HL-60 (cell line): ENCODE data around the gene LCOR.

ENCODE experiments used
- GABPA ChIP-seq: IDR thresholded peaks from 2 replicates; pipeline ENCODE4 v1.6.1; 2012; ENCODE audit warnings: low read depth
- POLR2AphosphoS5 ChIP-seq: IDR thresholded peaks from 2 replicates; pipeline ENCODE4 v1.6.1; 2012; ENCODE audit warnings: low read depth
- TF ChIP-seq, protein P1 (sequence below): IDR thresholded peaks from 2 replicates; pipeline ENCODE4 v1.6.1; 2012; ENCODE audit warnings: low read depth; ENCODE audit not compliant: insufficient replicate concordance
- TF ChIP-seq, protein P2 (sequence below): IDR thresholded peaks from one replicate; pipeline ENCODE4 v1.5.1; 2011; ENCODE audit warnings: low read length, control low read depth, inconsistent platforms; ENCODE audit not compliant: insufficient read depth

DNA sequence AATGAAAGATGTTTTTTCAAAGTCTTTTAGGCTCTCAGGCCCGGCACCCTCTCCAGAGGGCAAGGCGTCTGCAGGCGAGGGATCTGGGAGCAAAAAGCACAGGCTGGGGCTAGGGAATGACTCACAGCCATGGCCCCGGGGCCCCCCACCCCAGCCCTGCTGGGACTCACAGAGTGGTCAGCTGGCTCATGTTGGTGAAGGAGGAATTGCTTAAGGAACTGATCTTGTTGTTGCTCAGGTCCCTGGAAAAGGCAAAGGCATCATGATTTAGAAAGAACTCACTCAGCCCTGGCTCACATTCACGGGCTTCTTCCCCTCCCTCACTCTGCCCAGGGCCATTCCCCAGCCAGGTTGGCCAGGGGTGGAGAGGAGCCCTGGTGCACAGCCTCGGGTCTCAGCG, 202.2 kb downstream of the LCOR start:
- TF ChIP-seq POLR2AphosphoS5 (no peak), GABPA (no peak)
- TF ChIP-seq, protein P1, sequence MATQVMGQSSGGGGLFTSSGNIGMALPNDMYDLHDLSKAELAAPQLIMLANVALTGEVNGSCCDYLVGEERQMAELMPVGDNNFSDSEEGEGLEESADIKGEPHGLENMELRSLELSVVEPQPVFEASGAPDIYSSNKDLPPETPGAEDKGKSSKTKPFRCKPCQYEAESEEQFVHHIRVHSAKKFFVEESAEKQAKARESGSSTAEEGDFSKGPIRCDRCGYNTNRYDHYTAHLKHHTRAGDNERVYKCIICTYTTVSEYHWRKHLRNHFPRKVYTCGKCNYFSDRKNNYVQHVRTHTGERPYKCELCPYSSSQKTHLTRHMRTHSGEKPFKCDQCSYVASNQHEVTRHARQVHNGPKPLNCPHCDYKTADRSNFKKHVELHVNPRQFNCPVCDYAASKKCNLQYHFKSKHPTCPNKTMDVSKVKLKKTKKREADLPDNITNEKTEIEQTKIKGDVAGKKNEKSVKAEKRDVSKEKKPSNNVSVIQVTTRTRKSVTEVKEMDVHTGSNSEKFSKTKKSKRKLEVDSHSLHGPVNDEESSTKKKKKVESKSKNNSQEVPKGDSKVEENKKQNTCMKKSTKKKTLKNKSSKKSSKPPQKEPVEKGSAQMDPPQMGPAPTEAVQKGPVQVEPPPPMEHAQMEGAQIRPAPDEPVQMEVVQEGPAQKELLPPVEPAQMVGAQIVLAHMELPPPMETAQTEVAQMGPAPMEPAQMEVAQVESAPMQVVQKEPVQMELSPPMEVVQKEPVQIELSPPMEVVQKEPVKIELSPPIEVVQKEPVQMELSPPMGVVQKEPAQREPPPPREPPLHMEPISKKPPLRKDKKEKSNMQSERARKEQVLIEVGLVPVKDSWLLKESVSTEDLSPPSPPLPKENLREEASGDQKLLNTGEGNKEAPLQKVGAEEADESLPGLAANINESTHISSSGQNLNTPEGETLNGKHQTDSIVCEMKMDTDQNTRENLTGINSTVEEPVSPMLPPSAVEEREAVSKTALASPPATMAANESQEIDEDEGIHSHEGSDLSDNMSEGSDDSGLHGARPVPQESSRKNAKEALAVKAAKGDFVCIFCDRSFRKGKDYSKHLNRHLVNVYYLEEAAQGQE: no peak
- TF ChIP-seq, protein P2, sequence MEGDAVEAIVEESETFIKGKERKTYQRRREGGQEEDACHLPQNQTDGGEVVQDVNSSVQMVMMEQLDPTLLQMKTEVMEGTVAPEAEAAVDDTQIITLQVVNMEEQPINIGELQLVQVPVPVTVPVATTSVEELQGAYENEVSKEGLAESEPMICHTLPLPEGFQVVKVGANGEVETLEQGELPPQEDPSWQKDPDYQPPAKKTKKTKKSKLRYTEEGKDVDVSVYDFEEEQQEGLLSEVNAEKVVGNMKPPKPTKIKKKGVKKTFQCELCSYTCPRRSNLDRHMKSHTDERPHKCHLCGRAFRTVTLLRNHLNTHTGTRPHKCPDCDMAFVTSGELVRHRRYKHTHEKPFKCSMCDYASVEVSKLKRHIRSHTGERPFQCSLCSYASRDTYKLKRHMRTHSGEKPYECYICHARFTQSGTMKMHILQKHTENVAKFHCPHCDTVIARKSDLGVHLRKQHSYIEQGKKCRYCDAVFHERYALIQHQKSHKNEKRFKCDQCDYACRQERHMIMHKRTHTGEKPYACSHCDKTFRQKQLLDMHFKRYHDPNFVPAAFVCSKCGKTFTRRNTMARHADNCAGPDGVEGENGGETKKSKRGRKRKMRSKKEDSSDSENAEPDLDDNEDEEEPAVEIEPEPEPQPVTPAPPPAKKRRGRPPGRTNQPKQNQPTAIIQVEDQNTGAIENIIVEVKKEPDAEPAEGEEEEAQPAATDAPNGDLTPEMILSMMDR: no peak
